Spinal cord (tissue), 10 donors: Measurements from ENCODE around the gene MAN1C1. TPM values are rescaled to one million over a fixed set of nuclear protein-coding genes. Genes with fewer than 3 reads are reported as not detected.

ENCODE experiments used
- DNase-seq, 6 donors: peaks; one replicate each; pipeline versions ENCODE4 v3.0.0 to v3.0.0-alpha.2; 2013 to 2015; ENCODE audit warnings: low spot score in 6 of 6, low read depth in 4 of 6
- H3K27ac ChIP-seq: one replicate; pipeline ENCODE4 v1.5.1; 2013; ENCODE audit warnings: low read depth, low read length, control low read depth
- H3K27me3 ChIP-seq: one replicate; pipeline ENCODE4 v1.6.1; 2013; ENCODE audit warnings: low read length; ENCODE audit not compliant: control insufficient read depth, insufficient read depth
- H3K36me3 ChIP-seq: one replicate; pipeline ENCODE4 v1.6.1; 2013; ENCODE audit warnings: low read length; ENCODE audit not compliant: control insufficient read depth, insufficient read depth
- H3K4me1 ChIP-seq: one replicate; pipeline ENCODE4 v1.6.1; 2013; ENCODE audit warnings: low read length; ENCODE audit not compliant: control insufficient read depth, insufficient read depth
- H3K4me3 ChIP-seq: one replicate; pipeline ENCODE4 v1.5.1; 2013; ENCODE audit warnings: low read depth, low read length, control low read depth
- H3K9me3 ChIP-seq: one replicate; pipeline ENCODE4 v1.6.1; 2013; ENCODE audit warnings: low read length; ENCODE audit not compliant: control insufficient read depth, insufficient read depth
- WGBS: methylation state at CpG from one replicate; pipeline ENCODE4 v1.1.5; 2013; ENCODE audit warnings: missing lambda C conversion rate; ENCODE audit not compliant: insufficient coverage; 5-methylcytosine and 5-hydroxymethylcytosine counted together
- polyA plus RNA-seq, 2 donors: library from polyadenylated mRNA; unstranded; fragments of 120-200 nt; gene quantifications; one replicate each; pipeline ENCODE4 v1.2.1, GENCODE V29; 2013; ENCODE audit not compliant: insufficient read length in 2 of 2
- total RNA-seq, 2 donors: library from RNA; depleted of rRNA in 1 of 2; stranded (reverse); fragments of 120-200 nt in 1 of 2; fragments of >200 nt in 1 of 2; gene quantifications; one replicate each; pipeline versions ENCODE4 v1.2.3 to v1.2.4, GENCODE V29; 2013 to 2014
- donor health status: healthy.

The MAN1C1 gene
- total and polyA plus RNA-seq, 4 donors = 18.4 to 59.7 (median 49.4) TPM

DNA sequence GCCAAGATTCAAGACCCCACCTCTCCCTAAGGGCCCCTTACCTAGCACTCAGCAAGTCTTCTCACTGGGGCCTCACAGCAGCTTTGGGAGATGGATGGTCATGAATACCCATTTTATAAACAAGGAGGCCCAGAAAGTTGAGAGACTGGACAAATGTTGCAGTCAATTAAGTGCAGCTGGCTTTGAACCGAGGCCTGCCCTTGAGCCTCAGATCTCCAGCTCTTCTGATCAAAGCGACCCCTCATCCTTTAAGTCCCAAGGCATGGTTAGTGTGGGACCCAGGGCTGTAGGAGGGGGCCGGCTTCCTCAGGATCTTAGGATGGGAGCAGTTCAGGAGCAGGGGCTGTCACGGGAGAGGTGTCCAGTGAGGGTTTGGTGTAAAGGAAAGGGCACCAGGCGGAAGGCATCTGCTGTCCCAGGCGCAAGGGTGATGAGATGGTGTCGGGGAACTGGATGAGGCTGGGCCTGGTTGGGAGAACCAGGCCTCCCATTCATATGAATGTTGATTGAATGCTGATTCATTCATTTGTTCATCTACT, 198.0 kb downstream of the MAN1C1 start:
- peaks cover 69% of the 10 kb centered on the region for H3K36me3 ChIP-seq

GRCh38 chr1:25815208-25816111, 198.9 kb downstream of the MAN1C1 start:
- Histone ChIP-seq H3K4me3 (no peak overlapping the region), H3K27ac (no peak overlapping the region), H3K27me3 (no peaks in the 10 kb centered on the region), H3K4me1 (peaks cover 21% of the 10 kb centered on the region), H3K36me3 (peaks cover 61% of the 10 kb centered on the region), H3K9me3 (no peaks in the 10 kb centered on the region)
- DNase-seq = no peak
- WGBS = 94% methylated on average over 22 of the region's 24 CpGs

More for the DNA sequence above, 198.0 kb downstream of the MAN1C1 start:
- Histone ChIP-seq H3K9me3 (no peaks in the 10 kb centered on the region), H3K27me3 (no peaks in the 10 kb centered on the region), H3K4me3 (no peak overlapping the region), H3K4me1 (peaks cover 22% of the 10 kb centered on the region), H3K27ac (no peak overlapping the region)
- DNase-seq = no peak
- WGBS = 94% methylated on average over 6 of the region's 7 CpGs

GRCh38 chr1:25816112-25816718, 199.6 kb downstream of the MAN1C1 start:
- 86% methylated on average over 13 of the region's 15 CpGs for WGBS
- no peak overlapping the region for H3K4me3 ChIP-seq
- no peak overlapping the region for H3K27ac ChIP-seq
- H3K9me3 ChIP-seq = no peaks in the 10 kb centered on the region
- no peaks in the 10 kb centered on the region for H3K27me3 ChIP-seq
- no peak for DNase-seq
- peaks cover 53% of the 10 kb centered on the region for H3K36me3 ChIP-seq
- peaks cover 21% of the 10 kb centered on the region for H3K4me1 ChIP-seq

- H3K9me3 ChIP-seq = no peaks in the 10 kb centered on the region
- H3K4me1 ChIP-seq = peaks cover 30% of the 10 kb centered on the region
- WGBS = 70% methylated on average over 6 of the region's 8 CpGs
- H3K4me3 ChIP-seq = no peak overlapping the region
- H3K36me3 ChIP-seq = peaks cover 36% of the 10 kb centered on the region
- H3K27ac ChIP-seq = peak overlapping the region; percentile 97
- H3K27me3 ChIP-seq = no peaks in the 10 kb centered on the region
- DNase-seq = no peak
Measured at GRCh38 chr1:25817840-25818501, 201.4 kb downstream of the MAN1C1 start.

DNA sequence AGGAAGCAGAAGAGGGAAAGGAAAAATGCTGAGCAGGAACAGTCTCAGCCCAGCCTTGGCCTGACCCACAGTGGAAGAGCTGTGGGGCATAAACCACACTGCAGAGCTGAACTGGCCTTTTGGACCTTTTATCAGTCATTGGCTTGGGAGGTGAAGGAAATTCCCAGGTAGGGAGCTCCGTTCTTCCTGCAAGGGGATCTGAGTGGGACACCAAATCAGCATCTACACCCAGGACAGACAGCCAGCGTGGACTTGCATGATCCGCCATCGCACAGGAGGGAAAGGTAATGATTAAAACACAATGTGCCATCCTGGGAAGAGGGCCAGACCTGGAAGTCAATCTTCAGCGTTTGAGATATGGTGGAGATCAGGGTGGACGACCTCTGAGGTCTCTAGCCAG, 202.0 kb downstream of the MAN1C1 start:
- DNase-seq = no peak
- Histone ChIP-seq H3K4me3 (no peak overlapping the region), H3K36me3 (peaks cover 36% of the 10 kb centered on the region), H3K4me1 (peaks cover 31% of the 10 kb centered on the region), H3K9me3 (no peaks in the 10 kb centered on the region), H3K27ac (peak overlapping the region; percentile 97), H3K27me3 (no peaks in the 10 kb centered on the region)
- WGBS = 62% methylated on average over 3 of the region's 6 CpGs

- H3K27me3 ChIP-seq = no peaks in the 10 kb centered on the region
- H3K27ac ChIP-seq = peak within 1 kb of the TSS; percentile 97
- no peaks in the 10 kb centered on the region for H3K9me3 ChIP-seq
- H3K4me3 ChIP-seq = peak within 1 kb of the TSS; percentile 97
- WGBS = under 1% methylated on average over 64 of the region's 64 CpGs
- H3K4me1 ChIP-seq = peaks cover 31% of the 10 kb centered on the region
- DNase-seq = peak in 4 of 6 donors; percentile 68 to 95 (median 86)
- peaks cover 25% of the 10 kb centered on the region for H3K36me3 ChIP-seq
Measured at GRCh38 chr1:25819491-25820246, 203.1 kb downstream of the MAN1C1 start, which contains the start of gene MTFR1L. MTFR1L (plus strand) TSS chr1:25819954; CDS start chr1:25823105, 3,151 bp downstream.

DNA sequence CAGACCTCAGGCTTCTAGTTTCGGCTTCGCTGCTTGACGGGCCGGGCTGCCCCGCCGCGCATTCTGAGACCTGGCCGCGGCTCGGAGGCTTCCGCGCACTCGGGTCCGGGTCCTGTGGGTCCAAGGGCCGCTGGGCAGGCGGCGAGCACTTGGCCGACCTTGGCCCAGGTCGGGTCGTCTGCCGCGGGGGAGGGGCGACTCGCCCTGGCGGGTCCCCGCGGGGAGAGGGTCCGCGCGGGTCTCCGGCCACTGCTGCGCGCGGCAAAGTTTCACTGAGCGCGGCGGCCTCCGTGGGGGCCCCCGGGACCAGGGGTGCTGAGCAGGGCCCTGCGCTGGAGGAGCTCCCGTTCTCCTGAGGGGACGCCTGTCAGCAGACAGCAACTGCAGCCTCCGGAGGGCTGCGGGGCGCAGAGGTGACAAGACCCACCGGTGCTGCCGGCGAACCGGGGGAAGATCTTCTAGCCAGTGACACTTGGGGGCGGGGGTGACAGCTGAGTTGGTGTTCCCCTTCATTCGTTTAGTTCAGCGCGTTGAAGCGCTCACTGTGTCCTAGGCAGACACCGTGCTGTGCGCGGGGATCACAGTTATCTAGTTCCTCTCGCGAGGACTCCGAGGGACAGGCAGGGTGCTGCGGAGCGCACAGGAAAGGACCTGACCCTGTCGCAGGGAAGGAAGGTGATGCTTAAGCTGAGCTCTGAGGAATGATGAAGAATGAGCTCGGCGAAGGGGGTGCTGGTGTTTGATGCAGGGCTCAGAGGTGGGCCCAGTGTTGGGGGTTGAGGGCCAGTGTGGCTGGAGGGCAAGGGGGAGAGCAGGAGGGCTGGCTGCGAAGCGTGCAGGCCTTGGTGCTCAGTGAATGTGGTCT, 203.9 kb downstream of the MAN1C1 start:
- peaks cover 31% of the 10 kb centered on the region for H3K4me1 ChIP-seq
- WGBS = under 1% methylated on average over 67 of the region's 67 CpGs
- peak in 2 of 6 donors; percentile 42 to 45 for DNase-seq

GRCh38 chr1:25821112-25821476, 204.5 kb downstream of the MAN1C1 start:
- no peak for DNase-seq
- no peaks in the 10 kb centered on the region for H3K9me3 ChIP-seq
- peaks cover 15% of the 10 kb centered on the region for H3K36me3 ChIP-seq
- H3K27me3 ChIP-seq = no peaks in the 10 kb centered on the region
- WGBS = 42% methylated on average over 10 of the region's 10 CpGs
- H3K4me3 ChIP-seq = peak overlapping the region; percentile 97
- H3K4me1 ChIP-seq = peaks cover 31% of the 10 kb centered on the region
- no peak overlapping the region for H3K27ac ChIP-seq

More for the DNA sequence above, 203.9 kb downstream of the MAN1C1 start:
- no peaks in the 10 kb centered on the region for H3K9me3 ChIP-seq
- H3K4me3 ChIP-seq = peak overlapping the region; percentile 97
- H3K36me3 ChIP-seq = peaks cover 17% of the 10 kb centered on the region
- H3K27me3 ChIP-seq = no peaks in the 10 kb centered on the region
- H3K27ac ChIP-seq = peak overlapping the region; percentile 97
